ENCODE results near the gene IGSF9. TPM values are rescaled to one million over a fixed set of nuclear protein-coding genes. Genes with fewer than 3 reads are reported as not detected.

The IGSF9 gene
- total and polyA plus RNA-seq, 2 experiments from 2014 or later: 10.3 to 27.6 TPM

DNA sequence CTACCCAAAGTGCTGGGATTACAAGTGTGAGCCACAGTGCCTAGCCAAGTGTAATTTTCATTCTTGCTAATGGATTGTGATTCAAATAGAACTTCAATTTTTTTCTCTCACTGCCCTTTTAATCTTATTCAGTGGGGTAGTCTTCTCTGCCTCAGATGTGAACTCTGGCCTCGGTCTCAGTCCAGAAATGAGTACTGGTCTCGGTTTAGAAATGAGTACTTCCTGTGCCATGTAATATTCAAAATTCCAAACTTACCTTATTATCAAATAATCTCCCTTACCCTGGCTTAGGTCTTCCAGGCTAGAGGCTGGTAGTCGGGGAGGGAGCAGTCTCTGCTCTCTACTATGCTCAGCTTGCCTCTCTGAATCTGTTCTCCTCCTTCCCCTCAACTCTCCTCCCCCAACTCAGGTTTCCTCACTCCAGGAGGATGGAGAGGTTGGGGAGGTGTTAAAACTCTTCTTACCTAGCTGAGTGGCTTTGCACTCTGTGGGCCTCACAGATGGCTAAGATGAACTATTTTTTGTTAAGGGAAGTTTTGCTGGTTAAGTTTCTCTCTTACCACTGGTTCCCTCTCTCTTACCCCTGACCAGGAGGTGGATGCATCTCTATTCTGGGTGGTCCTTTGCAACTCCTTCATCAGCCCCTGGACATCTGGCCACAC, 13.4 kb upstream of the IGSF9 start:
- no peaks in the 10 kb centered on the region for H3K27me3 ChIP-seq (ENCODE audit: insufficient read depth)
- no peak for DNase-seq (ENCODE audit: low spot score)
- H3K27me3 Mint-ChIP-seq (ENCODE audit: insufficient read depth, low read depth, poor library complexity): peaks cover 5% of the 10 kb centered on the region
- no peaks in the 10 kb centered on the region for H3K9me2 ChIP-seq (ENCODE audit: insufficient read depth)
- peaks cover 2% of the 10 kb centered on the region; the same call in 2 of the 3 replicates for H3K4me1 Mint-ChIP-seq
- no peak overlapping the region for H3K27ac ChIP-seq (ENCODE audit: low read depth)
- H3K4me2 ChIP-seq: no peak overlapping the region
- H3K9me3 Mint-ChIP-seq: no peaks in the 10 kb centered on the region
- H3K36me3 Mint-ChIP-seq (ENCODE audit: low read depth): no peaks in the 10 kb centered on the region
- H3K4me1 ChIP-seq (ENCODE audit: insufficient read depth): peaks cover 1% of the 10 kb centered on the region; the same call in 1 of the 2 replicates
- no peaks in the 10 kb centered on the region for H3K36me3 ChIP-seq (ENCODE audit: insufficient read depth)
- H3F3A ChIP-seq (replicated peaks; ENCODE audit: low read depth): no peaks in the 10 kb centered on the region
- no peak for TF ChIP-seq JUNB (IDR thresholded peaks at IDR 0.05; ENCODE audit: unreplicated experiment)
- no peak for TF ChIP-seq ZNF114 (CRISPR knock-in tag; IDR thresholded peaks at IDR 0.05)
- no peak for TF ChIP-seq EZH2 (IDR thresholded peaks at IDR 0.05; ENCODE audit: low read depth, unreplicated experiment)
- TF ChIP-seq, protein P1, sequence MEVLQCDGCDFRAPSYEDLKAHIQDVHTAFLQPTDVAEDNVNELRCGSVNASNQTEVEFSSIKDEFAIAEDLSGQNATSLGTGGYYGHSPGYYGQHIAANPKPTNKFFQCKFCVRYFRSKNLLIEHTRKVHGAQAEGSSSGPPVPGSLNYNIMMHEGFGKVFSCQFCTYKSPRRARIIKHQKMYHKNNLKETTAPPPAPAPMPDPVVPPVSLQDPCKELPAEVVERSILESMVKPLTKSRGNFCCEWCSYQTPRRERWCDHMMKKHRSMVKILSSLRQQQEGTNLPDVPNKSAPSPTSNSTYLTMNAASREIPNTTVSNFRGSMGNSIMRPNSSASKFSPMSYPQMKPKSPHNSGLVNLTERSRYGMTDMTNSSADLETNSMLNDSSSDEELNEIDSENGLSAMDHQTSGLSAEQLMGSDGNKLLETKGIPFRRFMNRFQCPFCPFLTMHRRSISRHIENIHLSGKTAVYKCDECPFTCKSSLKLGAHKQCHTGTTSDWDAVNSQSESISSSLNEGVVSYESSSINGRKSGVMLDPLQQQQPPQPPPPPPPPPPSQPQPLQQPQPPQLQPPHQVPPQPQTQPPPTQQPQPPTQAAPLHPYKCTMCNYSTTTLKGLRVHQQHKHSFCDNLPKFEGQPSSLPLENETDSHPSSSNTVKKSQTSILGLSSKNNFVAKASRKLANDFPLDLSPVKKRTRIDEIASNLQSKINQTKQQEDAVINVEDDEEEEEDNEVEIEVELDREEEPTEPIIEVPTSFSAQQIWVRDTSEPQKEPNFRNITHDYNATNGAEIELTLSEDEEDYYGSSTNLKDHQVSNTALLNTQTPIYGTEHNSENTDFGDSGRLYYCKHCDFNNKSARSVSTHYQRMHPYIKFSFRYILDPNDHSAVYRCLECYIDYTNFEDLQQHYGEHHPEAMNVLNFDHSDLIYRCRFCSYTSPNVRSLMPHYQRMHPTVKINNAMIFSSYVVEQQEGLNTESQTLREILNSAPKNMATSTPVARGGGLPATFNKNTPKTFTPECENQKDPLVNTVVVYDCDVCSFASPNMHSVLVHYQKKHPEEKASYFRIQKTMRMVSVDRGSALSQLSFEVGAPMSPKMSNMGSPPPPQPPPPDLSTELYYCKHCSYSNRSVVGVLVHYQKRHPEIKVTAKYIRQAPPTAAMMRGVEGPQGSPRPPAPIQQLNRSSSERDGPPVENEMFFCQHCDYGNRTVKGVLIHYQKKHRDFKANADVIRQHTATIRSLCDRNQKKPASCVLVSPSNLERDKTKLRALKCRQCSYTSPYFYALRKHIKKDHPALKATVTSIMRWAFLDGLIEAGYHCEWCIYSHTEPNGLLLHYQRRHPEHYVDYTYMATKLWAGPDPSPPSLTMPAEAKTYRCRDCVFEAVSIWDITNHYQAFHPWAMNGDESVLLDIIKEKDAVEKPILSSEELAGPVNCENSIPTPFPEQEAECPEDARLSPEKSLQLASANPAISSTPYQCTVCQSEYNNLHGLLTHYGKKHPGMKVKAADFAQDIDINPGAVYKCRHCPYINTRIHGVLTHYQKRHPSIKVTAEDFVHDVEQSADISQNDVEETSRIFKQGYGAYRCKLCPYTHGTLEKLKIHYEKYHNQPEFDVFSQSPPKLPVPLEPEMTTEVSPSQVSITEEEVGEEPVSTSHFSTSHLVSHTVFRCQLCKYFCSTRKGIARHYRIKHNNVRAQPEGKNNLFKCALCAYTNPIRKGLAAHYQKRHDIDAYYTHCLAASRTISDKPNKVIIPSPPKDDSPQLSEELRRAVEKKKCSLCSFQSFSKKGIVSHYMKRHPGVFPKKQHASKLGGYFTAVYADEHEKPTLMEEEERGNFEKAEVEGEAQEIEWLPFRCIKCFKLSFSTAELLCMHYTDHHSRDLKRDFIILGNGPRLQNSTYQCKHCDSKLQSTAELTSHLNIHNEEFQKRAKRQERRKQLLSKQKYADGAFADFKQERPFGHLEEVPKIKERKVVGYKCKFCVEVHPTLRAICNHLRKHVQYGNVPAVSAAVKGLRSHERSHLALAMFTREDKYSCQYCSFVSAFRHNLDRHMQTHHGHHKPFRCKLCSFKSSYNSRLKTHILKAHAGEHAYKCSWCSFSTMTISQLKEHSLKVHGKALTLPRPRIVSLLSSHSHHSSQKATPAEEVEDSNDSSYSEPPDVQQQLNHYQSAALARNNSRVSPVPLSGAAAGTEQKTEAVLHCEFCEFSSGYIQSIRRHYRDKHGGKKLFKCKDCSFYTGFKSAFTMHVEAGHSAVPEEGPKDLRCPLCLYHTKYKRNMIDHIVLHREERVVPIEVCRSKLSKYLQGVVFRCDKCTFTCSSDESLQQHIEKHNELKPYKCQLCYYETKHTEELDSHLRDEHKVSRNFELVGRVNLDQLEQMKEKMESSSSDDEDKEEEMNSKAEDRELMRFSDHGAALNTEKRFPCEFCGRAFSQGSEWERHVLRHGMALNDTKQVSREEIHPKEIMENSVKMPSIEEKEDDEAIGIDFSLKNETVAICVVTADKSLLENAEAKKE (CRISPR knock-in tag; IDR thresholded peaks at IDR 0.05): no peak
- TF ChIP-seq NANOG (IDR thresholded peaks at IDR 0.05; ENCODE audit: borderline replicate concordance): no peak
- TF ChIP-seq EZH2phosphoT487 (IDR thresholded peaks at IDR 0.05; ENCODE audit: unreplicated experiment): no peak
- TF ChIP-seq ZNF331 (CRISPR knock-in tag; IDR thresholded peaks at IDR 0.05; ENCODE audit: low read depth): no peak
- no peak for TF ChIP-seq POLR2AphosphoS5 (IDR thresholded peaks at IDR 0.05; ENCODE audit: low read depth)
- TF ChIP-seq CREB1 (CRISPR knock-in tag; IDR thresholded peaks at IDR 0.05; ENCODE audit: low read depth): no peak
- TF ChIP-seq, protein P2, sequence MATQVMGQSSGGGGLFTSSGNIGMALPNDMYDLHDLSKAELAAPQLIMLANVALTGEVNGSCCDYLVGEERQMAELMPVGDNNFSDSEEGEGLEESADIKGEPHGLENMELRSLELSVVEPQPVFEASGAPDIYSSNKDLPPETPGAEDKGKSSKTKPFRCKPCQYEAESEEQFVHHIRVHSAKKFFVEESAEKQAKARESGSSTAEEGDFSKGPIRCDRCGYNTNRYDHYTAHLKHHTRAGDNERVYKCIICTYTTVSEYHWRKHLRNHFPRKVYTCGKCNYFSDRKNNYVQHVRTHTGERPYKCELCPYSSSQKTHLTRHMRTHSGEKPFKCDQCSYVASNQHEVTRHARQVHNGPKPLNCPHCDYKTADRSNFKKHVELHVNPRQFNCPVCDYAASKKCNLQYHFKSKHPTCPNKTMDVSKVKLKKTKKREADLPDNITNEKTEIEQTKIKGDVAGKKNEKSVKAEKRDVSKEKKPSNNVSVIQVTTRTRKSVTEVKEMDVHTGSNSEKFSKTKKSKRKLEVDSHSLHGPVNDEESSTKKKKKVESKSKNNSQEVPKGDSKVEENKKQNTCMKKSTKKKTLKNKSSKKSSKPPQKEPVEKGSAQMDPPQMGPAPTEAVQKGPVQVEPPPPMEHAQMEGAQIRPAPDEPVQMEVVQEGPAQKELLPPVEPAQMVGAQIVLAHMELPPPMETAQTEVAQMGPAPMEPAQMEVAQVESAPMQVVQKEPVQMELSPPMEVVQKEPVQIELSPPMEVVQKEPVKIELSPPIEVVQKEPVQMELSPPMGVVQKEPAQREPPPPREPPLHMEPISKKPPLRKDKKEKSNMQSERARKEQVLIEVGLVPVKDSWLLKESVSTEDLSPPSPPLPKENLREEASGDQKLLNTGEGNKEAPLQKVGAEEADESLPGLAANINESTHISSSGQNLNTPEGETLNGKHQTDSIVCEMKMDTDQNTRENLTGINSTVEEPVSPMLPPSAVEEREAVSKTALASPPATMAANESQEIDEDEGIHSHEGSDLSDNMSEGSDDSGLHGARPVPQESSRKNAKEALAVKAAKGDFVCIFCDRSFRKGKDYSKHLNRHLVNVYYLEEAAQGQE (IDR thresholded peaks at IDR 0.05; ENCODE audit: unreplicated experiment): no peak
- TF ChIP-seq, protein P3, sequence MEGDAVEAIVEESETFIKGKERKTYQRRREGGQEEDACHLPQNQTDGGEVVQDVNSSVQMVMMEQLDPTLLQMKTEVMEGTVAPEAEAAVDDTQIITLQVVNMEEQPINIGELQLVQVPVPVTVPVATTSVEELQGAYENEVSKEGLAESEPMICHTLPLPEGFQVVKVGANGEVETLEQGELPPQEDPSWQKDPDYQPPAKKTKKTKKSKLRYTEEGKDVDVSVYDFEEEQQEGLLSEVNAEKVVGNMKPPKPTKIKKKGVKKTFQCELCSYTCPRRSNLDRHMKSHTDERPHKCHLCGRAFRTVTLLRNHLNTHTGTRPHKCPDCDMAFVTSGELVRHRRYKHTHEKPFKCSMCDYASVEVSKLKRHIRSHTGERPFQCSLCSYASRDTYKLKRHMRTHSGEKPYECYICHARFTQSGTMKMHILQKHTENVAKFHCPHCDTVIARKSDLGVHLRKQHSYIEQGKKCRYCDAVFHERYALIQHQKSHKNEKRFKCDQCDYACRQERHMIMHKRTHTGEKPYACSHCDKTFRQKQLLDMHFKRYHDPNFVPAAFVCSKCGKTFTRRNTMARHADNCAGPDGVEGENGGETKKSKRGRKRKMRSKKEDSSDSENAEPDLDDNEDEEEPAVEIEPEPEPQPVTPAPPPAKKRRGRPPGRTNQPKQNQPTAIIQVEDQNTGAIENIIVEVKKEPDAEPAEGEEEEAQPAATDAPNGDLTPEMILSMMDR (conservative IDR thresholded peaks at IDR 0.05; ENCODE audit: low read depth in 2 of 2): no peak
- no peak for TF ChIP-seq STAT1 (IDR thresholded peaks at IDR 0.05; ENCODE audit: unreplicated experiment)
- TF ChIP-seq, protein P4, sequence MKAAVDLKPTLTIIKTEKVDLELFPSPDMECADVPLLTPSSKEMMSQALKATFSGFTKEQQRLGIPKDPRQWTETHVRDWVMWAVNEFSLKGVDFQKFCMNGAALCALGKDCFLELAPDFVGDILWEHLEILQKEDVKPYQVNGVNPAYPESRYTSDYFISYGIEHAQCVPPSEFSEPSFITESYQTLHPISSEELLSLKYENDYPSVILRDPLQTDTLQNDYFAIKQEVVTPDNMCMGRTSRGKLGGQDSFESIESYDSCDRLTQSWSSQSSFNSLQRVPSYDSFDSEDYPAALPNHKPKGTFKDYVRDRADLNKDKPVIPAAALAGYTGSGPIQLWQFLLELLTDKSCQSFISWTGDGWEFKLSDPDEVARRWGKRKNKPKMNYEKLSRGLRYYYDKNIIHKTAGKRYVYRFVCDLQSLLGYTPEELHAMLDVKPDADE (IDR thresholded peaks at IDR 0.05): no peak
- H3K4me3 ChIP-seq: no peak overlapping the region
- no peak overlapping the region for H3K27ac Mint-ChIP-seq
- ATAC-seq: no peak
- no peaks in the 10 kb centered on the region for H3K79me2 ChIP-seq (replicated peaks; ENCODE audit: insufficient read depth)
- peak overlapping the region; percentile 7; the same call in 1 of the 2 replicates for H2AFZ ChIP-seq
- no peaks in the 10 kb centered on the region for H4K20me1 ChIP-seq (replicated peaks; ENCODE audit: insufficient read depth)
- H3K4me3 Mint-ChIP-seq: no peak overlapping the region
